HG03378 (cell line): ENCODE results near the gene CEP55.

Experiments used
- ATAC-seq: cut with Tn5 transposase; IDR thresholded peaks from one replicate; pipeline ENCODE4 v1.9.1; 2021; ENCODE audit warnings: mild to moderate bottlenecking, moderate library complexity; ENCODE audit not compliant: unreplicated experiment

Gene CEP55

DNA sequence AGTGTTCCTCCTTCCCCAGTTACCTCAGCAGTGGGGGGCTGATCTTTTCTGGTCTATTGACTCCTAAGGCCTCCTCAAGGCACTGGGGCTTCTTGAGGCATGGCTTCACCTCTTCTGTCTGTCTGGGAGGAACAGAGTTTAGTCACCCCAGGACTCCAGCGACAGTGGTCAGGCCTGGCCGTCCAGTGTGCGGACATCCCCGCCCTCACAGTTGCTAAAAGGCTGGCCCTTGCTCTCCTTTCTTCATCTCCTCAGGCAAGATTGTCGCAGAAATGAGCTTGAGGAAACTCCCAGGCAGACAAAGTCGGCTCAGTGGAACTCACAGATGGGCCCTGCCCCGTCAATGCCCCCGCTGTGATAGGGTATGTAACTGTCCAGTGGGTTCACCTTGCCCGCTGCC, 63.1 kb downstream of the CEP55 start:
- ATAC-seq = no peak

DNA sequence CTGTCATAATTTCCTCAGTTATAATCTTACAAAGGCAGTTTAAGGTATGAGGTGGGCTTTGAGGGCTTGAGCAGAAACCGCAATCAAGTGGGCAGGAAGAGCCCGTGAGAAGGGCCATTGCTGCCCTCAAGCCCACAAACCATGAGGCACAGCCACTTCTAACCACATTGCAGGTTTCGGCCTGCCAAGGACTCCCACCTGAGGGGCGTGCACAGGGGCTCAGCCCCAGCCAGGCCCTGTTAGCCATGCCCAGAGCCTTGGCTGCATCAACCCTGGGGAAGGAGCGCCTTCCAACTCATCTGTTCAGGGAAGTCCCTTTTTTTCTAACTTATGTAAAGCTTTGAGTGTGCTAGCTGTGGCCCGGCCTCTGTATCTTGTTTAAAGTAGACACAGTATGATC, 64.1 kb downstream of the CEP55 start:
- no peak for ATAC-seq

GRCh38 chr10:93565446-93565845, 69.0 kb downstream of the CEP55 start:
- no peak for ATAC-seq

DNA sequence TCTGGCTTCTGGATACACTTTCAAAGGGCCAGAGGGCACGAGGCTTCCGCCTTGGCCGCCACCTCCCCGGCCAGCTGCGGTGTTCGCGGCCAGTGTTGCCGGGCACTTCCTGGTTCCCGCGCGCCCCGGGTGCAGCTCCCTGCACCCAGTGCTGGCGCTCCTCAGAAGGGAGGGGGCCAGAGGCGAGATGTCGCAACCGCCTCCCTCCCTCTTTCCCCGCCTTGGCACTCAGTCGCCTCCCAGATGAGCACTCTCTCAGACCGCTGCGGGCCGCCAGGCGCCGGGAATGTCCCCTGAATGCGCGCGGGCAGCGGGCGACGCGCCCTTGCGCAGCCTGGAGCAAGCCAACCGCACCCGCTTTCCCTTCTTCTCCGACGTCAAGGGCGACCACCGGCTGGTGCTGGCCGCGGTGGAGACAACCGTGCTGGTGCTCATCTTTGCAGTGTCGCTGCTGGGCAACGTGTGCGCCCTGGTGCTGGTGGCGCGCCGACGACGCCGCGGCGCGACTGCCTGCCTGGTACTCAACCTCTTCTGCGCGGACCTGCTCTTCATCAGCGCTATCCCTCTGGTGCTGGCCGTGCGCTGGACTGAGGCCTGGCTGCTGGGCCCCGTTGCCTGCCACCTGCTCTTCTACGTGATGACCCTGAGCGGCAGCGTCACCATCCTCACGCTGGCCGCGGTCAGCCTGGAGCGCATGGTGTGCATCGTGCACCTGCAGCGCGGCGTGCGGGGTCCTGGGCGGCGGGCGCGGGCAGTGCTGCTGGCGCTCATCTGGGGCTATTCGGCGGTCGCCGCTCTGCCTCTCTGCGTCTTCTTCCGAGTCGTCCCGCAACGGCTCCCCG, 70.2 kb downstream of the CEP55 start, which contains the start of gene FFAR4:
Gene FFAR4, plus strand, starts transcription at position 231 of the 842 bp plus-strand sequence. Its CDS starts 56 bp downstream, at position 287.
- ATAC-seq = no peak

GRCh38 chr10:93567277-93568104, 71.1 kb downstream of the CEP55 start:
- no peak for ATAC-seq

- no peak for ATAC-seq
These were observed 71.6 kb downstream of the CEP55 start for GRCh38 chr10:93568105-93568390.

- no peak for ATAC-seq
These were observed 74.0 kb downstream of the CEP55 start for GRCh38 chr10:93570383-93570782.

DNA sequence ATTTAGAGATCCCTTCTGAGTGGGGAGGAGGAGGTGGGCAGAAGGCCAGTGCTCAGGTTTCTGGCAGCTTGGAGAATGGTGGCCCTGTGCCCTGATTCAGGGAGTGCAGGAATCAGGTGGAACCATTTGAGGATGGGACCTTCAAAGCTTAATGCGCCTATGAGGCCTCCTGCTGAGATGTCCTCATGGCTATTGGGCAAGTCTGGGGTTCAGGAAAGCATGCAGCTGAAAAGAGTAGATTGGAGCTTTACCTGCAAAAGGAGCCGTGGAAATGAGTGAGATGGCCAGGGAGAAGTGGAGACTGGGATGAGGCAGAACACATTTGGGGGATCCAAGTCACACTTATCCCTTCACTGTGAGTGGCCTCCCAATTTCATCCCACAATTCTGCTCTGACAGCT, 76.2 kb downstream of the CEP55 start:
- no peak for ATAC-seq

GRCh38 chr10:93573051-93573909, 76.9 kb downstream of the CEP55 start:
- ATAC-seq = no peak

DNA sequence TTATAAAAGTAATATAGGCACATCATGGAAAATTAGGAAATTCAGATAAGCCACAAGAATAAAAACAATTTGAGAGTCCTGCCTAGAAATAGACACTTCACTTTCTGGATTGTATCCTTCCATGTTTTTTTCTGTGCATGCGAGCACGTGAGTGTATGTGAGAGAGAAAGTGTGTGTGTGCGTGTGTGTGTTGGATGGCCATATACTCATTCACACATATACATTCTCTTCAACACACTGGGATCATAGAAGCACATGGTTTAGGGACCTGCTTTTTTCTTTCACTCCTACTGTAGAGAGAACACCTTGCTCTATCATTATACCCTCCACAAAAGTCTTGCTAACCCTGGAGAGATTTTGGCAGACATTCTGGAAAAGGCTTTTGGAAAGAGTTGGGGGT, 77.5 kb downstream of the CEP55 start:
- ATAC-seq = no peak

DNA sequence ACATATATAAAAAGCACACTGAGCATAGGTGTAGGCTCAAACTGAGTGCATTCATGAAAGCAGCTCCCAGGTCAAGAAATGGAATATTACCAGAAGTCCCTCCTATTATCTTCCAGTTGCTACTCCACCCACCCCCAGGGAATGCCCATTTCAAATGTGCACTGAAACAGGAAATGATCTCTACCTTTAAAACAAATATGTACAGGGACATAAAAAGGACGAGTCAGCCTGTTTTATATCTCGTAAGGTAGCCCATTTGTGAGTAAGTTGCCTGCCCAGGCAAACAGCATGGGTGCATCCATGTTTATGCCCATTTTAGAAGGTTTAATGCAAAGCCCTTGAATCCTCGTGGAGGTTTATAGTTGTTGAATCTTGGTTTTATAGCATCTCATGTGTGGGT, 80.5 kb downstream of the CEP55 start:
- no peak for ATAC-seq

DNA sequence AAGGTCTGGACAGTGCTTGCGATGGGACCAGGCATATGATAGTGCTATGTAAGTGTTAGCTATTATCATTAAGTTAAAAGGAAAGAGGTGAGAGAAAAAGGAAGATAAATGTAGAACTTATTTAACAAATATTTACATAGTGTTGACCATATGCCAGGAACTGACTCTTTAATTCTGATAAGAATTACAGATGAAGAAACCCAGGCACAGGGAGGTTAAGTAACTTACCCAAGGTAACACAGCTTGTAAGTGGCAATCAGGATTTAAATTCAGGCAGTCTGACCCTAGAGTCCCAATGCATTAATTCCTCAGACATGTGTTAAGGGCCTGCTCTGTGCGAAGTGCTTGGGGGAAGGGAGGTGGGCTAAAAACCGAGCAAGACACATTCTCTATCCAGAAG, 81.2 kb downstream of the CEP55 start:
- ATAC-seq = no peak
